ENCODE results near the gene ORC1.

DNA sequence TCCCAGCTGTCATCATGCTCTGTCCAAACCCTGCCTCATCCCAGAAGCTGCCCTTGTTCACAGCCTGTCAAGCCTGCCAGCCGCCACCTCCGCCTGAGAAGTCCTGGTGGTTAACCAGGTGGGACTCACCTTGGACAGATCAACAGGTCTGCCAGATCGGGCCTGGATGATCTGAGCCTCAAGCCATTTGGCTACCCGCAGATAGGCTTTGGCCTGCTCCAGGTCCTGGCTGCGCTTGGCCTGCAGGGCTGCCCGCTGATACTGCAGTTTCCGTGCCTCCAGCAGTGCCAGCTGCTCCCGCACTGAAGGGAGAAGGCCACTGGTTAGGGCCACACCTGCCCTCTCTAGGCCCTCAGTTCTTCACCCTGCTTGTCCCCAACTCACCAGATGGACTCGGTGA, 46.8 kb downstream of the ORC1 start:
- TF ChIP-seq, protein P1, sequence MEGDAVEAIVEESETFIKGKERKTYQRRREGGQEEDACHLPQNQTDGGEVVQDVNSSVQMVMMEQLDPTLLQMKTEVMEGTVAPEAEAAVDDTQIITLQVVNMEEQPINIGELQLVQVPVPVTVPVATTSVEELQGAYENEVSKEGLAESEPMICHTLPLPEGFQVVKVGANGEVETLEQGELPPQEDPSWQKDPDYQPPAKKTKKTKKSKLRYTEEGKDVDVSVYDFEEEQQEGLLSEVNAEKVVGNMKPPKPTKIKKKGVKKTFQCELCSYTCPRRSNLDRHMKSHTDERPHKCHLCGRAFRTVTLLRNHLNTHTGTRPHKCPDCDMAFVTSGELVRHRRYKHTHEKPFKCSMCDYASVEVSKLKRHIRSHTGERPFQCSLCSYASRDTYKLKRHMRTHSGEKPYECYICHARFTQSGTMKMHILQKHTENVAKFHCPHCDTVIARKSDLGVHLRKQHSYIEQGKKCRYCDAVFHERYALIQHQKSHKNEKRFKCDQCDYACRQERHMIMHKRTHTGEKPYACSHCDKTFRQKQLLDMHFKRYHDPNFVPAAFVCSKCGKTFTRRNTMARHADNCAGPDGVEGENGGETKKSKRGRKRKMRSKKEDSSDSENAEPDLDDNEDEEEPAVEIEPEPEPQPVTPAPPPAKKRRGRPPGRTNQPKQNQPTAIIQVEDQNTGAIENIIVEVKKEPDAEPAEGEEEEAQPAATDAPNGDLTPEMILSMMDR (conservative IDR thresholded peaks at IDR 0.05): no peak
- no peak for TF ChIP-seq ZFX (IDR thresholded peaks at IDR 0.05)
